ENCODE data around the gene ATP13A1.

Gene ATP13A1

GRCh38 chr19:19642506-19643157, 20.8 kb downstream of the ATP13A1 start:
- no peak for FAIRE-seq

GRCh38 chr19:19637523-19638251, 25.8 kb downstream of the ATP13A1 start:
- FAIRE-seq, result no peak

GRCh38 chr19:19637186-19637522, 26.3 kb downstream of the ATP13A1 start:
- no peak for FAIRE-seq

GRCh38 chr19:19636573-19637185, 26.8 kb downstream of the ATP13A1 start:
- FAIRE-seq, result no peak

GRCh38 chr19:19635313-19635702, 28.2 kb downstream of the ATP13A1 start:
- FAIRE-seq, result no peak

GRCh38 chr19:19634516-19635312, 28.8 kb downstream of the ATP13A1 start:
- no peak for FAIRE-seq

- no peak for FAIRE-seq
Measured at GRCh38 chr19:19633711-19634515, 29.6 kb downstream of the ATP13A1 start.

- no peak for FAIRE-seq
Measured at GRCh38 chr19:19632661-19633060, 30.8 kb downstream of the ATP13A1 start.

- FAIRE-seq, result no peak
Measured at GRCh38 chr19:19631346-19631745, 32.1 kb downstream of the ATP13A1 start.

- no peak for FAIRE-seq
Measured at GRCh38 chr19:19630426-19630825, 33.0 kb downstream of the ATP13A1 start.

GRCh38 chr19:19630062-19630414, 33.4 kb downstream of the ATP13A1 start:
- FAIRE-seq, result no peak

- FAIRE-seq, result no peak
Measured at GRCh38 chr19:19628501-19629134, 34.9 kb downstream of the ATP13A1 start.

GRCh38 chr19:19627621-19628500, 35.6 kb downstream of the ATP13A1 start, which contains the start of gene LPAR2:
Gene LPAR2 (minus strand): TSS chr19:19628220. CDS start chr19:19627275, 945 bp downstream.
- FAIRE-seq, result no peak

- no peak for FAIRE-seq
Measured at GRCh38 chr19:19626516-19627472, 36.7 kb downstream of the ATP13A1 start.

- no peak for FAIRE-seq
Measured at GRCh38 chr19:19624032-19624570, 39.4 kb downstream of the ATP13A1 start.

GRCh38 chr19:19623383-19623782, 40.1 kb downstream of the ATP13A1 start:
- FAIRE-seq, result no peak

- no peak for FAIRE-seq
Measured at GRCh38 chr19:19619849-19620210, 43.6 kb downstream of the ATP13A1 start.

GRCh38 chr19:19619181-19619848, 44.2 kb downstream of the ATP13A1 start:
- no peak for FAIRE-seq

All from TTC549 (cell line).